HL-60/S4 (cell line): ENCODE data around the gene TCF4.

Source experiments
- in situ Hi-C: fragments of 300-500 bp; cut with MboI; formaldehyde crosslinking; loops from 2 replicates; pipeline ENCODE4 v1.14.3; 2022; ENCODE audit warnings: low sequenced_read_pairs

The TCF4 gene

DNA sequence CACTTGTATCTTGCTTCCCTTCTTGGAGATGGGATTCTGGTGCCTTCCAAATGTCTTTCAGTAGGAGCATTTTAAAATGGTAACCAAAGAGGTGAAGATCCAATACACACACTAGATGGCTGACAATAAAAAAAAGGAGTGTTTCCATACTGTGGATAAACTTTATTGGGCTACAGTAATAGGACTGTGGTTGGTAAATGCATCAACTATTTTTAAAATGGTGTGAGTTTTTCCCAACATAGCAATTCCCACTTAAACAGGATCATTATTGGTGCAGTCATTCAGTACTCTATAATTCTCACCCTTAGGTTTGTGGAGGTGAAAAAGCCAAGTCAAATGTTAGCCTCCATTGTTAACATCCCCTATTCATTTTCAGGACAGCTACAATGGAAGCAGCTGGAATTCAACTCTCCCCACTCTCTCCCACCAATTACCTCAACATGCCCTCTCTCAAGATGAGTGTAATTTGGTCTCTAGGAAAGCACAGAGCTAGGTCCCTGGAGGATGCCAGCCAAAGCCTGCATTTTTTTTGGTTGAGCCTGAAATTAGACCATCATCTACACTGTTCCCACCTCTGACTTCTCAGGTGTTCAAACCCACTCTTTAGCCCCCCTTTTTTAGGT lies 273.3 kb downstream of the TCF4 start:
- in situ Hi-C loops = no loop called here

DNA sequence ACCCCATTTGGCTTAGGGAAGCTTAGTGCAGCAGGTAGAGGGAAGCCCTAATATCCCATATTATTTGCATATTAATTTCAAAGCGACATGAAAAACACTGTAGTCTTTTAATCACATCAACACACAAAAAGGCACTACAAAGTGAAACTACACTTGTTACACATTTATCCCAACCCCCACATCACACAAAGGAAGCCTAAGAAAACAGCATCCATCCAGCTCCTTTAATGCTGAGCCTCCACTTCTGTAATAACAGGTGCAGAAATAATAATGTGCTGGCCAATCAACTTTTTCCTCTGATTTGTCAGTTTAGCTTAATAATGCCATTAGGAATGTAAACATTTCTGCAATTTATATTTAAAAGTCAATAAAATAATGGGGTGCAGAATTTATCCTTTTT lies 274.0 kb downstream of the TCF4 start:
- in situ Hi-C loops = no loop called here

DNA sequence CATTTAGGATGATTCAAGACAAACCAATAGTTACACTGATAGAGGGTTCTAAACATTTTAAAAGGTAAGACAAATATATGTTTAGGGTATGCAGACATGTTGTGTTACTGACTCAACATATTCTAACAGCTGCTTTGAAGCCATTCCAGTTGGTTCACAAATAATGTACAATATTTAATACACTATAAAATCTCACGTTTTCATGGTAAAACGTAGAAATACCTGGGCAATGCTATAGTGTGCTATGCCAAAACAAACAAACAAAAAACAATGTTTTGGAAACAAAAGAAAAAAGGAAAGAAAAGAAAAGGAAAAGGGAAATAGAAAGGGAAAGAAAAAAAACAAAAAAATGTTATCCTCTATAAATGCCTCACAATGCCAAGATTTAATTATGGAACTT lies 277.1 kb downstream of the TCF4 start:
- in situ Hi-C loops = no loop called here

- in situ Hi-C loops = no loop called here
Measured at GRCh38 chr18:55310044-55310676, 277.8 kb downstream of the TCF4 start.

DNA sequence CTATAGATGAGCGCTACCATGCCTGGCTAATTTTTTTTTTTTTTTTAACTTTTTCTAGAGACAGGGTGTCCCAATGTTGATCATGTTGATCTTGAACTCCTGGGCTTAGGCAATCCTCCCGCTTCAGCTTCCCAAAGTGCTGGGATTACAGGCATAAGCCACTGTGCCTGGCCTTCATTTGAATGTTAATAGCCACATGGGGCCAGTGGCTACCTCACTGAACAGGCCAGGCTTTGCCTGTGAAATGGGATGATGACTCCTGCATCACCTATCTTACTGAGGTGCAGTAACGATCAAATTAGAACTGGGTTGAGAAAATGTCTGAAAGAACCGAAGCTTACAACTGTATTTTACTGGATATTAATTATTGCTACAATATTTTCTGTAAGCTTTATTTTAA lies 278.7 kb downstream of the TCF4 start:
- in situ Hi-C loops = no loop called here

GRCh38 chr18:55307505-55307904 lies 280.5 kb downstream of the TCF4 start:
- in situ Hi-C loops = no loop called here

DNA sequence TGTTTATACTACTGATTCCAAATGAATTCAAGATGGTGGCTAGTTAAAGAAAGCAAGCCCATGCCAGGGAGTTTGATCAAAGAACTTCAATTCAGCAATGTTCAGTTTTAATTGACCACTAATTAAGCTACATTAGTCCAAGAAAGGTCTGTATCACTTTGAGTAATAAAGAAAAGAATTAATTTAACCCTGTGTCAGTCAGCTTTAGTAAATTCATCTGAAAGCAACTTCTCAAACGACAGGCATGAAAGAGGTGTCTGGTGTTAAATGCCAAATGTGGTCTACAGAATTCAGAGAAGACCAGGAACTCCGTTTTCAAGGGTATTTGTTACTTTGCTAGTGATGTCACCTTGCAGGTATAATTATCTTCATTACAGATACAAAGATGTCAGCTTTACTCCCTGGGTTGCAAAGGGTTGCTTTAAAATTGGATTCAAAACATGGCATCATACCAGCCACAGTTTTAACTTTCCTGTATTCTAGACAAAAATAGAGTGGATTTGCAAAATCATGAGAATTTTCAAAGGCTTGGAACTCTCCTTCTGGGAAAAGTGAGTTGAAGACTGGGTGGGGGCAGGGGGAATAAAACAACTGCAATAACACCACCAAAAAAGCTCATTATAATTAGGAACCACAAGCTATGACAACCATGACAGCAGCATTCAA lies 281.5 kb downstream of the TCF4 start:
- in situ Hi-C loops = no loop called here

GRCh38 chr18:55302167-55302833 lies 285.7 kb downstream of the TCF4 start:
- in situ Hi-C loops = no loop called here

DNA sequence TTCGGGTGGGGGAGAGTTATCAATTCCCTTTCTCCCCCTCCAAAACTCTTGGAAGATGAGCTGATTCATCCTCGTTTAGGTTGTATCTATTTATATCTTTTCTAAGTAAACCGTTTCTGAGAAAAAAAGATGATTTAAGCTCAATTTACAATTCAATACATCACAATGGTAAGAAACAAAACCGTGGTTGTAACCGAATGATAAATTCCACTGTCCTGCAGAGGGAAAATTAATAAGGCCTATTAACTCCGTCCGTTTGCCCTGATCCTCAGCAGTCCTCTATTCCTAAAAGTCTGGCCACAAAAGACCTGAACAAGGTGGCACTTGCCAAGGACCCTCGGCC lies 286.2 kb downstream of the TCF4 start:
- in situ Hi-C loops = no loop called here

- in situ Hi-C loops = no loop called here
Measured at GRCh38 chr18:55300936-55301531, 287.0 kb downstream of the TCF4 start.

- in situ Hi-C loops = no loop called here
Measured at GRCh38 chr18:55300421-55300935, 287.5 kb downstream of the TCF4 start.

DNA sequence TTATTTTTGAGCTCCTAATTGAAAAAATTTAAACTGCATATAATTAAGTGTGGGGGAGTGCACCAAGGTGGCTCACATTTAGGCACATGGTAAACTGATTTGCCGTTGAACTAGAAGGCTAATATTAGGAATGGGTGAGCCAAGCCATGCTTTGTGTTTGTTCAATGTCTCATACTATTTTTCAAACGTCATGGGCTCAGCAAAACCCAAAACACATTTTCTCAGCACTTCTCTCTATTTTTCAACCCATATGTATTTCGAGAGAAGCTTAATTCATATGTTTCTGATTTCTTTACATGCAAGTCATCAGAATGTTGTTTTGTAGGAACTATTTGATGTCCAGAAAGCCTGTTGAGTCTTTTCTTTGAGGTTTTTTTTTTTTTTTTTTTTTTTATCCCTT lies 291.2 kb downstream of the TCF4 start:
- in situ Hi-C loops = no loop called here

- in situ Hi-C loops = no loop called here
Measured at GRCh38 chr18:55296115-55296514, 291.9 kb downstream of the TCF4 start.

GRCh38 chr18:55290898-55291297 lies 297.1 kb downstream of the TCF4 start:
- in situ Hi-C loops = no loop called here

GRCh38 chr18:55289775-55290174 lies 298.2 kb downstream of the TCF4 start:
- in situ Hi-C loops = no loop called here

- in situ Hi-C loops = no loop called here
Measured at GRCh38 chr18:55289048-55289447, 298.9 kb downstream of the TCF4 start.

GRCh38 chr18:55287935-55288868 lies 299.8 kb downstream of the TCF4 start:
- in situ Hi-C loops = no loop called here

DNA sequence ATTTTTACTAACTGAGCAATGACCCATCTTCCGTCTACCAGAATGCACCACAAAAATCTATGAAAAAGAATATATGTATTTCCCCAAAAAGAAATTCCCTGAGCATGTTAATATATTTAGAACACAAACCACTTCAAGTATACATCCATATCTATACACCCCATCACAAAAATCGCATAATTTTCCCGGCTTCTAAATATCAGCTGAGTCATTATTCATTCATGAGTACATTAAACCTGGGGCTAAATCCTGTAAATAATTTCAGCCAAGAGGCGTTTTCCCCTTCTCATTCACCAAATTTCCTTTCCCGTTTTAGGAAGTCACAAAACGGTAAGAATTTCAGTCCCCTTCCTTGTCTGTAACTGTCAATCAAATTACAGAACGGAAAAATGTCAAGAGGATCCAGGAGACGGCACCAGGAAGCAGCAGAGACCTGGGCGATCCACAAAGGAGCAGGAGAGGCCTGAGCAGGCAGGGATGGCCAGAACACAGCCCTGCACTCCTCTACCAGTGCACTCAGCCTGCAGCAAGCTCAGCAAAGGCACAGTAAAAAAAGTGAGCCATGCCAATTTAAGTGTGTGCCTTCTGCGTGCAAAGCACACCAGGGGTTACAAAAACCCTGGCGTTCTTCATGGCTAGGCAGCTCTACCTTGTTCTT lies 300.7 kb downstream of the TCF4 start:
- in situ Hi-C loops = no loop called here

- in situ Hi-C loops = no loop called here
Measured at GRCh38 chr18:55286257-55286825, 301.7 kb downstream of the TCF4 start.
